Measurements from ENCODE around the gene FAM200A. TPM values are rescaled to one million over a fixed set of nuclear protein-coding genes. Genes with fewer than 3 reads are reported as not detected.

The FAM200A gene
- total and polyA plus RNA-seq, 2 donors (not counting 1 experiment from before 2014, with no cell fraction given) = 9.0 to 9.7 TPM

DNA sequence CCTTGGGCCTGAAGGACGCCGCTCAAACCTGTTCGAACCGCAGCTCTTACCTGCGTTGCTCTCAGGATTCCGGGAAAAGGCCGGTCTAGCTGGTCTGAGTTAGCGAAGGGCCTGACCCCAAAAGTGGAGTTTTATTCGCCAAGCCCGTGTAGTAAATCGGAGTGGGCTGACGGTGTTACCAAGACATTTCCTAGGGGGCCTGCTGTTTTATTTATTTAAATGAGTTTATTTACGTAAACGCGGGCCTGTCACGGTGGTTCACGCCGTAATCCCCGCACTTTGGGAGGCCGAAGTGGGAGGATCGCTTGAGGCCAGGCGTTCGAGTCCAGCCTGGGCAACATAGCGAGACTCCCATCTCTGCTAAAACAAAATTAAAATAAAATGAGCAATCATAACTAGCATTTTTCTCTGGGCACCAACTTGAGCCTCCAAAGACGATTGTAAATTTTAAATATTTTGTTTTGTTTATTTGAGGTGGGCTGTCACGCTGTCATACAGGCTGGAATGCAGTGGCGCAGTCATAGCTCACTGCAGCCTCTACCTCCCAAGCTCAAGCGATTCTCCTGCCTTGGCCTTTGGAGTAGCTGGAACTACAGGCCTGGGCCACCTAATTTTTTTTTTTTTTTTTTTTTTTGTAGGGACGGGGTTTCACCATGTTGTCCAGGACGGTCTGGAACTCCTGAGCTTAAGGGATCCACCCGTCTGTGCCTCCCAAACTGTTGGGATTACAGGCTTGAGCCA, 7.4 kb upstream of the FAM200A start:
- Histone ChIP-seq H3K9me3 (ENCODE audit: control insufficient read depth, insufficient read depth, low read depth, low read length) (no peaks in the 10 kb centered on the region), H3K27me3 (ENCODE audit: control insufficient read depth, insufficient read depth, low read length) (no peaks in the 10 kb centered on the region), H3K4me3 (replicated peaks in 1 of 4; ENCODE audit: control extremely low read depth in 1 of 4, insufficient read depth in 1 of 4, low read depth in 3 of 4, low read length in 4 of 4) (peak overlapping the region; percentile 77 to 94 (median 86)), H3K36me3 (ENCODE audit: control insufficient read depth, insufficient read depth, low read length) (peaks cover 22% of the 10 kb centered on the region), H3K9ac (ENCODE audit: insufficient read depth, low read length) (peak overlapping the region; percentile 99), H3K4me1 (ENCODE audit: control insufficient read depth, extremely low read depth, insufficient read depth, low read length) (peaks cover 27% of the 10 kb centered on the region), H3K4me2 (ENCODE audit: extremely low read depth, insufficient read depth, low read length) (peak overlapping the region; percentile 55), H3K27ac (ENCODE audit: insufficient read depth, low read length) (peak overlapping the region; percentile 93), H3K79me2 (ENCODE audit: control insufficient read depth, insufficient read depth, low read length) (peaks cover 60% of the 10 kb centered on the region), H4K20me1 (ENCODE audit: control insufficient read depth, extremely low read depth, insufficient read depth, low read length) (no peaks in the 10 kb centered on the region), H2AFZ (ENCODE audit: low read length) (no peak overlapping the region)
- TF ChIP-seq, protein P1, sequence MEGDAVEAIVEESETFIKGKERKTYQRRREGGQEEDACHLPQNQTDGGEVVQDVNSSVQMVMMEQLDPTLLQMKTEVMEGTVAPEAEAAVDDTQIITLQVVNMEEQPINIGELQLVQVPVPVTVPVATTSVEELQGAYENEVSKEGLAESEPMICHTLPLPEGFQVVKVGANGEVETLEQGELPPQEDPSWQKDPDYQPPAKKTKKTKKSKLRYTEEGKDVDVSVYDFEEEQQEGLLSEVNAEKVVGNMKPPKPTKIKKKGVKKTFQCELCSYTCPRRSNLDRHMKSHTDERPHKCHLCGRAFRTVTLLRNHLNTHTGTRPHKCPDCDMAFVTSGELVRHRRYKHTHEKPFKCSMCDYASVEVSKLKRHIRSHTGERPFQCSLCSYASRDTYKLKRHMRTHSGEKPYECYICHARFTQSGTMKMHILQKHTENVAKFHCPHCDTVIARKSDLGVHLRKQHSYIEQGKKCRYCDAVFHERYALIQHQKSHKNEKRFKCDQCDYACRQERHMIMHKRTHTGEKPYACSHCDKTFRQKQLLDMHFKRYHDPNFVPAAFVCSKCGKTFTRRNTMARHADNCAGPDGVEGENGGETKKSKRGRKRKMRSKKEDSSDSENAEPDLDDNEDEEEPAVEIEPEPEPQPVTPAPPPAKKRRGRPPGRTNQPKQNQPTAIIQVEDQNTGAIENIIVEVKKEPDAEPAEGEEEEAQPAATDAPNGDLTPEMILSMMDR (conservative IDR thresholded peaks at IDR 0.05 in 1 of 2, IDR thresholded peaks at IDR 0.05 in 1 of 2; ENCODE audit: low read depth in 1 of 2, low read length in 2 of 2) = no peak
- TF ChIP-seq EZH2 (IDR thresholded peaks at IDR 0.05; ENCODE audit: low read length, missing control alignments) = no peak
- DNase-seq (ENCODE audit: low read depth in 2 of 2) = peak in 1 of 2 donors; percentile 50

DNA sequence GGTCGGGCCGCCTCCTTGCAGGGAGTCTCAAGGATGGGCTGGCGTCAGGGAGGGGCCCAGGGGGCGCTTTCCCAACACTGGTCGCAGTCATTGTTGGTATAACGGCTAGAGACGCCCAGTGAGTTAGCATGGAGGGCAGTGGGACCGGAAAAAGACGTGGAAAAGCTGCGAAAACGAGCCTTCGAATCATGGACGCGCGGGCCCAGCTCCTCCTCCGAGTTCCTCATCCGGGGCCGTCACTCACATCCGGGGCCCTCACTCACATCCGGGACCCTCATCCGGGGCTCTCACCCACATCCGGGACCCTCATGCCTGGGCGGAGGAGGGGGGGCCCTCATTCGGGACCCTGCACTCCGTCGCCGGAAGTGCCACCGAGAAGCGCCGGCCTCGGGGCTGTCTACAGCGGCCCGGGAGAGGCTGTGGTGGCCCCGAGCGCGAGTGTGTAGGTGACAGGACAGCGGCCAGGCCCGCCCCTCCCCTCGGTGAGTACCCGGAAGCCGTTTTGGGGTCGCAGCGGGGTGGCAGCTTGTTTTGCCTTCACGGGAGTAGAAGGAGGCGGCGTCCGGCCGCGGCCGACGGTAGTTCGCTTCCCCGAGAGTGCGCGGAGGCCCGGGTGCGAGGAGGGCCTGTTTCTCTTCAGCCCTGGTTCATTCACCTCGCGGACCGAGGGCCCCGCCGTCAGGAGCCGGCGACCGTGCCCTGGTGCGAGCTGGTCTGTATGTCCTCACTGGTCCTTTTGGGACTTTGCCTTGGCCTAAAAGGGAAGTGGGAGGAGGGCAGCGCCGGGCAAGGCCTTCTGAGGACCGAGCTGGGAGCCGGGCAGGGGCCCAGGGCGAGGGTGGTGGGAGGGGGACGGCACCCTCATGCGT, 6.6 kb upstream of the FAM200A start, which contains the start of gene ZNF655:
Gene ZNF655, plus strand, starts transcription at position 337 of the 869 bp plus-strand sequence. CDS start 1,918 bp downstream, outside the sequence.
- TF ChIP-seq, protein P1 (conservative IDR thresholded peaks at IDR 0.05 in 1 of 2, IDR thresholded peaks at IDR 0.05 in 1 of 2; ENCODE audit: low read depth in 1 of 2, low read length in 2 of 2) = no peak
- no peak for TF ChIP-seq EZH2 (IDR thresholded peaks at IDR 0.05; ENCODE audit: low read length, missing control alignments)
- peaks cover 14% of the 10 kb centered on the region for H3K36me3 ChIP-seq (ENCODE audit: control insufficient read depth, insufficient read depth, low read length)

DNA sequence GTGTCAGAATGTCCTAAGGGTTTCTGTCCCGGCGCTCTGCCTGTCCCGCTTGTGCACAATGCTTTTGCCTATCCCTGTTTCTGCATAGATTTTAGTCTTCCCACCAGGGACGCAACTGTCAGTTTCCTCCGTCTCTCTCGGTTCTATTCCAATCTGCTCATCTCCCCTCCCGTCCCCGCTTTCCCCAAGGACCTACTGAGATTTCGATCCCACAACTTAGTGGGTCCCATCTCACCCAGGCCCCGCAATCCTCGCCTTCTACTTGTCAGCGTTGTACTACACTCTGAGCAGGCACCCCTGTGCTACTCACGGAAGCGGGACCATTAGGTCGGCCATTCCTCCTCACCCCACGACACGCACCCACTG, 6.0 kb upstream of the FAM200A start:
- H3K36me3 ChIP-seq (ENCODE audit: control insufficient read depth, insufficient read depth, low read length) = peaks cover 14% of the 10 kb centered on the region
- H3K27ac ChIP-seq (ENCODE audit: insufficient read depth, low read length) = peak overlapping the region; percentile 93
- peak overlapping the region; percentile 85 for H2AFZ ChIP-seq (ENCODE audit: low read length)

More for the DNA sequence above, 6.6 kb upstream of the FAM200A start, which contains the start of gene ZNF655:
- peak; percentile 87 to 92 for DNase-seq (ENCODE audit: low read depth in 2 of 2)
- Histone ChIP-seq H3K79me2 (ENCODE audit: control insufficient read depth, insufficient read depth, low read length) (peaks cover 52% of the 10 kb centered on the region), H3K27me3 (ENCODE audit: control insufficient read depth, insufficient read depth, low read length) (no peaks in the 10 kb centered on the region), H3K4me3 (replicated peaks in 1 of 4; ENCODE audit: control extremely low read depth in 1 of 4, insufficient read depth in 1 of 4, low read depth in 3 of 4, low read length in 4 of 4) (peak within 1 kb of the TSS; percentile 77 to 94 (median 86)), H3K9me3 (ENCODE audit: control insufficient read depth, insufficient read depth, low read depth, low read length) (no peaks in the 10 kb centered on the region), H2AFZ (ENCODE audit: low read length) (peak within 1 kb of the TSS; percentile 85), H3K27ac (ENCODE audit: insufficient read depth, low read length) (peak within 1 kb of the TSS; percentile 93), H3K4me1 (ENCODE audit: control insufficient read depth, extremely low read depth, insufficient read depth, low read length) (peaks cover 22% of the 10 kb centered on the region), H4K20me1 (ENCODE audit: control insufficient read depth, extremely low read depth, insufficient read depth, low read length) (no peaks in the 10 kb centered on the region), H3K4me2 (ENCODE audit: extremely low read depth, insufficient read depth, low read length) (peak within 1 kb of the TSS; percentile 87), H3K9ac (ENCODE audit: insufficient read depth, low read length) (peak within 1 kb of the TSS; percentile 99)

More for the DNA sequence above, 6.0 kb upstream of the FAM200A start:
- Histone ChIP-seq H3K79me2 (ENCODE audit: control insufficient read depth, insufficient read depth, low read length) (peaks cover 52% of the 10 kb centered on the region), H3K9me3 (ENCODE audit: control insufficient read depth, insufficient read depth, low read depth, low read length) (no peaks in the 10 kb centered on the region), H3K9ac (ENCODE audit: insufficient read depth, low read length) (peak overlapping the region; percentile 99), H3K4me2 (ENCODE audit: extremely low read depth, insufficient read depth, low read length) (peak overlapping the region; percentile 87), H3K27me3 (ENCODE audit: control insufficient read depth, insufficient read depth, low read length) (no peaks in the 10 kb centered on the region), H4K20me1 (ENCODE audit: control insufficient read depth, extremely low read depth, insufficient read depth, low read length) (no peaks in the 10 kb centered on the region), H3K4me3 (replicated peaks in 1 of 4; ENCODE audit: control extremely low read depth in 1 of 4, insufficient read depth in 1 of 4, low read depth in 3 of 4, low read length in 4 of 4) (peak overlapping the region; percentile 77 to 94 (median 86)), H3K4me1 (ENCODE audit: control insufficient read depth, extremely low read depth, insufficient read depth, low read length) (peaks cover 20% of the 10 kb centered on the region)
- no peak for TF ChIP-seq EZH2 (IDR thresholded peaks at IDR 0.05; ENCODE audit: low read length, missing control alignments)
- no peak for DNase-seq (ENCODE audit: low read depth in 2 of 2)
